HG02870 (cell line): Measurements from ENCODE around the gene FOXP1.

Experiments used
- ATAC-seq: cut with Tn5 transposase; IDR thresholded peaks from one replicate; pipeline ENCODE4 v1.9.1; 2021; ENCODE audit warnings: mild to moderate bottlenecking, moderate library complexity; ENCODE audit not compliant: unreplicated experiment

FOXP1 gene

GRCh38 chr3:71316066-71316777, 267.3 kb downstream of the FOXP1 start:
- ATAC-seq: no peak

GRCh38 chr3:71315431-71315830, 268.1 kb downstream of the FOXP1 start:
- ATAC-seq: no peak

- no peak for ATAC-seq
Measured at GRCh38 chr3:71313844-71314243, 269.7 kb downstream of the FOXP1 start.

GRCh38 chr3:71312461-71312860, 271.1 kb downstream of the FOXP1 start:
- no peak for ATAC-seq

GRCh38 chr3:71311661-71312046, 271.9 kb downstream of the FOXP1 start:
- no peak for ATAC-seq

- no peak for ATAC-seq
Measured at GRCh38 chr3:71310980-71311660, 272.4 kb downstream of the FOXP1 start.

- no peak for ATAC-seq
Measured at GRCh38 chr3:71310359-71310979, 273.1 kb downstream of the FOXP1 start.

GRCh38 chr3:71309886-71310285, 273.6 kb downstream of the FOXP1 start:
- no peak for ATAC-seq

- ATAC-seq: no peak
Measured at GRCh38 chr3:71309342-71309741, 274.2 kb downstream of the FOXP1 start.

- no peak for ATAC-seq
Measured at GRCh38 chr3:71308836-71309235, 274.7 kb downstream of the FOXP1 start.

- ATAC-seq: no peak
Measured at GRCh38 chr3:71307991-71308697, 275.4 kb downstream of the FOXP1 start.

- no peak for ATAC-seq
Measured at GRCh38 chr3:71305231-71306206, 278.0 kb downstream of the FOXP1 start.

- ATAC-seq: no peak
Measured at GRCh38 chr3:71304684-71305083, 278.8 kb downstream of the FOXP1 start.

- no peak for ATAC-seq
Measured at GRCh38 chr3:71304247-71304646, 279.3 kb downstream of the FOXP1 start.

- no peak for ATAC-seq
Measured at GRCh38 chr3:71303627-71304200, 279.8 kb downstream of the FOXP1 start.

GRCh38 chr3:71302604-71303003, 280.9 kb downstream of the FOXP1 start:
- ATAC-seq: no peak

GRCh38 chr3:71300951-71301393, 282.6 kb downstream of the FOXP1 start:
- ATAC-seq: peak; percentile 69

GRCh38 chr3:71299160-71299559, 284.4 kb downstream of the FOXP1 start:
- ATAC-seq: no peak

GRCh38 chr3:71294919-71295318, 288.6 kb downstream of the FOXP1 start:
- ATAC-seq: no peak

GRCh38 chr3:71290301-71290700, 293.2 kb downstream of the FOXP1 start:
- no peak for ATAC-seq
